ENCODE data around the gene ZNF555. TPM values are rescaled to one million over a fixed set of nuclear protein-coding genes. Genes with fewer than 3 reads are reported as not detected.

The ZNF555 gene
- total and polyA plus RNA-seq, 2 of the 13 experiments (the other 11 are each of a cell fraction or from before 2014, with no cell fraction given), result 5.0 to 8.0 TPM

DNA sequence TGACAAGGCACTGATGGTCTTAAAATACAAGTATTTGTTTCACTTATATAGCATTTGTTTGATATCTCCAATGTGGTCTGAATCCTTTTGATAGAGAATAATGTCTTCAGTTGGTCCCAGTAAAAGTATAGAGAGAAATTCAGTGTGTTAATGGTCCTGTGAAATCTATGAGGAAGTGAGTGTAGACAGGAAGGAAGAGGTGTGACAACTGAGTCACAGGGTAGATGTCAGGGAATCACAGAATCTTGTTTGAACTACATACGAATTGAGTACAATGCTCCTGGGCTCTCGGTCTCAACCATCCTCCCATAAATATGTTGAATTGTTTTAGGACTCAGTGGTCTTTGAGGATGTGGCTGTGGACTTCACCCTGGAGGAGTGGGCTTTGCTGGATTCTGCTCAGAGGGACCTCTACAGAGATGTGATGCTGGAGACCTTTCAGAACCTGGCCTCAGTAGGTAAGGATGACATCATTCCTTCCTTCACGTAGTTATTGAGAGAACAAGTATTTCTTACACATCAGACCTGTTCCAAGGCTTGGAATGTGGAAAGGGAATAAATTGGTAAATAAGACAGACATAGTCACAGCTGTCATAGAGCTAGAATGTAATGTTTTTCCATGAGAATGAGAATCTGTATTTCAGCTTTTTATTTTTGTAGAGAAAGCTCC, 9.1 kb downstream of the ZNF555 start:
- no peak overlapping the region for H3K27ac ChIP-seq (ENCODE audit: extremely low read length, insufficient read depth, low read length)
- H3K9ac ChIP-seq (ENCODE audit: insufficient read depth, low read depth, low read length), result no peak overlapping the region
- peaks cover 11 to 36% of the 10 kb centered on the region in 2 experiments; a peak in 4 of 5 replicates for H3K36me3 ChIP-seq (replicated peaks in 1 of 2; ENCODE audit: control insufficient read depth in 1 of 2, insufficient read depth in 2 of 2, low read length in 2 of 2)
- intact Hi-C loops (cut with micrococcal nuclease; ENCODE audit: unreplicated experiment), result no loop called here
- DNase-seq (ENCODE audit: low spot score) (no peak), FAIRE-seq (no peak), ATAC-seq (no peak)
- H3K4me1 ChIP-seq (ENCODE audit: insufficient read depth, low read length), result peaks cover 32% of the 10 kb centered on the region
- no peak overlapping the region for H3K4me2 ChIP-seq (ENCODE audit: low read depth, low read length)
- in situ Hi-C loops (cut with HindIII; ENCODE audit: extremely low pct_ligation_motif_present, low pct_unique_long_range_greater_than_20kb), result no loop called here
- H4K20me1 ChIP-seq (ENCODE audit: insufficient read depth, low read length), result peaks cover 2% of the 10 kb centered on the region; the same call in 1 of the 2 replicates
- CTCF ChIA-PET (ENCODE audit: low intra/inter-chr PET ratio, low total read pairs), result no interaction called here
- TF ChIP-seq, protein P1, sequence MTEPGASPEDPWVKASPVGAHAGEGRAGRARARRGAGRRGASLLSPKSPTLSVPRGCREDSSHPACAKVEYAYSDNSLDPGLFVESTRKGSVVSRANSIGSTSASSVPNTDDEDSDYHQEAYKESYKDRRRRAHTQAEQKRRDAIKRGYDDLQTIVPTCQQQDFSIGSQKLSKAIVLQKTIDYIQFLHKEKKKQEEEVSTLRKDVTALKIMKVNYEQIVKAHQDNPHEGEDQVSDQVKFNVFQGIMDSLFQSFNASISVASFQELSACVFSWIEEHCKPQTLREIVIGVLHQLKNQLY (CRISPR knock-in tag; IDR thresholded peaks at IDR 0.05), result no peak
- TF ChIP-seq, protein P2, sequence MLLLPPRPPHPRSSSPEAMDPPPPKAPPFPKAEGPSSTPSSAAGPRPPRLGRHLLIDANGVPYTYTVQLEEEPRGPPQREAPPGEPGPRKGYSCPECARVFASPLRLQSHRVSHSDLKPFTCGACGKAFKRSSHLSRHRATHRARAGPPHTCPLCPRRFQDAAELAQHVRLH (CRISPR knock-in tag; IDR thresholded peaks at IDR 0.05; ENCODE audit: borderline replicate concordance, low read depth), result no peak
- TF ChIP-seq ATF7 (IDR thresholded peaks at IDR 0.05) (peak; percentile 90), ATF7 (CRISPR knock-in tag; IDR thresholded peaks at IDR 0.05) (no peak), KDM1A (CRISPR knock-in tag; IDR thresholded peaks at IDR 0.05) (no peak)
- POLR2A ChIA-PET, result no interaction called here
- H2AFZ ChIP-seq (ENCODE audit: low read length), result no peak overlapping the region
- no peaks in the 10 kb centered on the region for H3K9me3 ChIP-seq (ENCODE audit: low read length)
- no peaks in the 10 kb centered on the region for H3K27me3 ChIP-seq (ENCODE audit: control insufficient read depth in 1 of 2, insufficient read depth in 2 of 2, low read length in 2 of 2)
- no peak overlapping the region for H3K4me3 ChIP-seq (replicated peaks in 1 of 3; ENCODE audit: insufficient read depth in 1 of 3, low read depth in 2 of 3, low read length in 3 of 3)
- no TSS peak for BruUV-seq (replicated peaks)
- WGBS (ENCODE audit: low lambda C conversion rate), result 96% methylated on average over 3 of the region's 3 CpGs
- H3K79me2 ChIP-seq (ENCODE audit: insufficient read depth, low read length), result peaks cover 24% of the 10 kb centered on the region

GRCh38 chr19:2852598-2852997, 11.3 kb downstream of the ZNF555 start:
- no peaks in the 10 kb centered on the region for H3K9me3 ChIP-seq (ENCODE audit: low read length)
- in situ Hi-C loops (cut with HindIII; ENCODE audit: extremely low pct_ligation_motif_present, low pct_unique_long_range_greater_than_20kb), result no loop called here
- no peak overlapping the region for H3K9ac ChIP-seq (ENCODE audit: insufficient read depth, low read depth, low read length)
- H3K27me3 ChIP-seq (ENCODE audit: control insufficient read depth in 1 of 2, insufficient read depth in 2 of 2, low read length in 2 of 2), result no peaks in the 10 kb centered on the region
- H3K4me3 ChIP-seq (replicated peaks in 1 of 3; ENCODE audit: insufficient read depth in 1 of 3, low read depth in 2 of 3, low read length in 3 of 3), result no peak overlapping the region
- H3K4me2 ChIP-seq (ENCODE audit: low read depth, low read length), result no peak overlapping the region
- ChIA-PET CTCF (ENCODE audit: low intra/inter-chr PET ratio, low total read pairs) (no interaction called here), POLR2A (no interaction called here)
- no peak for FAIRE-seq
- H3K27ac ChIP-seq (ENCODE audit: extremely low read length, insufficient read depth, low read length), result no peak overlapping the region
- H4K20me1 ChIP-seq (ENCODE audit: insufficient read depth, low read length), result peaks cover 2% of the 10 kb centered on the region; the same call in 1 of the 2 replicates
- peaks cover 18% of the 10 kb centered on the region for H3K4me1 ChIP-seq (ENCODE audit: insufficient read depth, low read length)
- BruUV-seq (replicated peaks), result no TSS peak
- no peak overlapping the region for H2AFZ ChIP-seq (ENCODE audit: low read length)
- WGBS (ENCODE audit: low lambda C conversion rate), result 98% methylated on average over 10 of the region's 10 CpGs
- peaks cover 9 to 36% of the 10 kb centered on the region in 2 experiments; a peak in 4 of 5 replicates for H3K36me3 ChIP-seq (replicated peaks in 1 of 2; ENCODE audit: control insufficient read depth in 1 of 2, insufficient read depth in 2 of 2, low read length in 2 of 2)
- H3K79me2 ChIP-seq (ENCODE audit: insufficient read depth, low read length), result peaks cover 10% of the 10 kb centered on the region
- ATAC-seq, result no peak
- intact Hi-C loops (cut with micrococcal nuclease; ENCODE audit: unreplicated experiment), result no loop called here
- DNase-seq (ENCODE audit: low spot score), result no peak
- no peak for TF ChIP-seq REPIN1 (CRISPR knock-in tag; IDR thresholded peaks at IDR 0.05; ENCODE audit: borderline replicate concordance, low read depth)
- no peak for TF ChIP-seq ZNF629 (CRISPR knock-in tag; conservative IDR thresholded peaks at IDR 0.05)
- TF ChIP-seq MYNN (CRISPR knock-in tag; IDR thresholded peaks at IDR 0.05; ENCODE audit: low read depth), result no peak
- TF ChIP-seq JUNB (CRISPR knock-in tag; IDR thresholded peaks at IDR 0.05; ENCODE audit: borderline replicate concordance), result no peak
- no peak for TF ChIP-seq ZKSCAN8 (CRISPR knock-in tag; IDR thresholded peaks at IDR 0.05; ENCODE audit: borderline replicate concordance)
- TF ChIP-seq, protein P3, sequence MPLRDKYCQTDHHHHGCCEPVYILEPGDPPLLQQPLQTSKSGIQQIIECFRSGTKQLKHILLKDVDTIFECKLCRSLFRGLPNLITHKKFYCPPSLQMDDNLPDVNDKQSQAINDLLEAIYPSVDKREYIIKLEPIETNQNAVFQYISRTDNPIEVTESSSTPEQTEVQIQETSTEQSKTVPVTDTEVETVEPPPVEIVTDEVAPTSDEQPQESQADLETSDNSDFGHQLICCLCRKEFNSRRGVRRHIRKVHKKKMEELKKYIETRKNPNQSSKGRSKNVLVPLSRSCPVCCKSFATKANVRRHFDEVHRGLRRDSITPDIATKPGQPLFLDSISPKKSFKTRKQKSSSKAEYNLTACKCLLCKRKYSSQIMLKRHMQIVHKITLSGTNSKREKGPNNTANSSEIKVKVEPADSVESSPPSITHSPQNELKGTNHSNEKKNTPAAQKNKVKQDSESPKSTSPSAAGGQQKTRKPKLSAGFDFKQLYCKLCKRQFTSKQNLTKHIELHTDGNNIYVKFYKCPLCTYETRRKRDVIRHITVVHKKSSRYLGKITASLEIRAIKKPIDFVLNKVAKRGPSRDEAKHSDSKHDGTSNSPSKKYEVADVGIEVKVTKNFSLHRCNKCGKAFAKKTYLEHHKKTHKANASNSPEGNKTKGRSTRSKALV (CRISPR knock-in tag; IDR thresholded peaks at IDR 0.05), result no peak
- no peak for TF ChIP-seq KAT2B (IDR thresholded peaks at IDR 0.05; ENCODE audit: borderline replicate concordance, low read depth, low read length)
- TF ChIP-seq ZSCAN31 (CRISPR knock-in tag; IDR thresholded peaks at IDR 0.05; ENCODE audit: low read depth), result no peak
- TF ChIP-seq NBN (conservative IDR thresholded peaks at IDR 0.05), result no peak
- TF ChIP-seq, protein P4, sequence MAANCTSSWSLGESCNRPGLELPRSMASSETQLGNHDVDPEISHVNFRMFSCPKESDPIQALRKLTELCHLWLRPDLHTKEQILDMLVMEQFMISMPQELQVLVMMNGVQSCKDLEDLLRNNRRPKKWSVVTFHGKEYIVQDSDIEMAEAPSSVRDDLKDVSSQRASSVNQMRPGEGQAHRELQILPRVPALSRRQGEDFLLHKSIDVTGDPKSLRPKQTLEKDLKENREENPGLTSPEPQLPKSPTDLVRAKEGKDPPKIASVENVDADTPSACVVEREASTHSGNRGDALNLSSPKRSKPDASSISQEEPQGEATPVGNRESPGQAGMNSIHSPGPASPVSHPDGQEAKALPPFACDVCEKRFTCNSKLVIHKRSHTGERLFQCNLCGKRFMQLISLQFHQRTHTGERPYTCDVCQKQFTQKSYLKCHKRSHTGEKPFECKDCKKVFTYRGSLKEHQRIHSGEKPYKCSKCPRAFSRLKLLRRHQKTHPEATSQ (CRISPR knock-in tag; IDR thresholded peaks at IDR 0.05; ENCODE audit: borderline replicate concordance), result no peak
